ENCODE measurements around the gene TTI1. TPM values are rescaled to one million over a fixed set of nuclear protein-coding genes. Genes with fewer than 3 reads are reported as not detected.

The TTI1 gene
- polyA plus RNA-seq, 1 donor from 2014 or later: 20.0 TPM

GRCh38 chr20:37947943-37948342, 85.3 kb downstream of the TTI1 start:
- Histone ChIP-seq H2AFZ (ENCODE audit: low read depth, low read length) (no peak overlapping the region), H3K9me3 (ENCODE audit: low read length) (no peaks in the 10 kb centered on the region), H3K36me3 (ENCODE audit: insufficient read depth, low read length) (no peaks in the 10 kb centered on the region), H3K4me2 (ENCODE audit: low read length) (no peak overlapping the region), H3K4me3 (ENCODE audit: low read length) (no peak overlapping the region), H3K27ac (ENCODE audit: low read length) (no peak overlapping the region), H3F3A (ENCODE audit: insufficient read depth, low read length, poor library complexity, severe bottlenecking) (no peaks in the 10 kb centered on the region), H4K20me1 (ENCODE audit: insufficient read depth) (no peaks in the 10 kb centered on the region), H3K9ac (ENCODE audit: low read length) (no peak overlapping the region), H3K27me3 (ENCODE audit: insufficient read depth, low read depth, low read length) (no peaks in the 10 kb centered on the region), H3K9me2 (ENCODE audit: insufficient read depth, low read length) (no peaks in the 10 kb centered on the region), H3K79me2 (replicated peaks; ENCODE audit: insufficient read depth, low read length) (no peaks in the 10 kb centered on the region)
- no peak for TF ChIP-seq REST (IDR thresholded peaks at IDR 0.05; ENCODE audit: borderline replicate concordance)
- TF ChIP-seq CTCF (IDR thresholded peaks at IDR 0.05; ENCODE audit: poor library complexity, severe bottlenecking): no peak
- TF ChIP-seq POLR2AphosphoS5 (IDR thresholded peaks at IDR 0.05): no peak
- no peak for TF ChIP-seq EP300 (conservative IDR thresholded peaks at IDR 0.05; ENCODE audit: poor library complexity, severe bottlenecking)
- no peak for TF ChIP-seq EZH2 (IDR thresholded peaks at IDR 0.05; ENCODE audit: borderline replicate concordance, insufficient read depth, low read length, poor library complexity, severe bottlenecking)
- no peak for TF ChIP-seq TAF1 (IDR thresholded peaks at IDR 0.05; ENCODE audit: low read depth)
- TF ChIP-seq RAD21 (conservative IDR thresholded peaks at IDR 0.05): no peak
- no peak for TF ChIP-seq SMC3 (conservative IDR thresholded peaks at IDR 0.05; ENCODE audit: poor library complexity)
- no peak for TF ChIP-seq MXI1 (conservative IDR thresholded peaks at IDR 0.05; ENCODE audit: poor library complexity, severe bottlenecking)

GRCh38 chr20:37946946-37947345, 86.3 kb downstream of the TTI1 start:
- H3F3A ChIP-seq (ENCODE audit: insufficient read depth, low read length, poor library complexity, severe bottlenecking): no peaks in the 10 kb centered on the region
- H3K9ac ChIP-seq (ENCODE audit: low read length): no peak overlapping the region
- H3K79me2 ChIP-seq (replicated peaks; ENCODE audit: insufficient read depth, low read length): no peaks in the 10 kb centered on the region
- H2AFZ ChIP-seq (ENCODE audit: low read depth, low read length): no peak overlapping the region
- H4K20me1 ChIP-seq (ENCODE audit: insufficient read depth): no peaks in the 10 kb centered on the region
- TF ChIP-seq CTCF (IDR thresholded peaks at IDR 0.05; ENCODE audit: poor library complexity, severe bottlenecking) (no peak), POLR2AphosphoS5 (IDR thresholded peaks at IDR 0.05) (no peak), EP300 (conservative IDR thresholded peaks at IDR 0.05; ENCODE audit: poor library complexity, severe bottlenecking) (no peak)
- no peaks in the 10 kb centered on the region for H3K9me2 ChIP-seq (ENCODE audit: insufficient read depth, low read length)
- no peaks in the 10 kb centered on the region for H3K9me3 ChIP-seq (ENCODE audit: low read length)
- no peaks in the 10 kb centered on the region for H3K36me3 ChIP-seq (ENCODE audit: insufficient read depth, low read length)
- H3K4me3 ChIP-seq (ENCODE audit: low read length): no peak overlapping the region
- H3K4me2 ChIP-seq (ENCODE audit: low read length): no peak overlapping the region
- no peak overlapping the region for H3K27ac ChIP-seq (ENCODE audit: low read length)
- no peaks in the 10 kb centered on the region for H3K27me3 ChIP-seq (ENCODE audit: insufficient read depth, low read depth, low read length)

Data from neural cell (in vitro differentiated cells).